GM23338 (cell line): ENCODE measurements around the gene CRYBG1. TPM values are rescaled to one million over a fixed set of nuclear protein-coding genes. Genes with fewer than 3 reads are reported as not detected.

Experiments
- ATAC-seq: fragments of 200-7000 bp; cut with Tn5 transposase; 3 replicates; pipeline ENCODE4 v1.9.1; 2020
- DNase-seq: peaks from one replicate; pipeline ENCODE4 v3.0.0-alpha.2; 2015; ENCODE audit warnings: low spot score
- H2AFZ ChIP-seq: fragments of 200-600 bp; sonication (generic); 2 replicates; pipeline ENCODE4 v1.8.0; 2016; ENCODE audit warnings: antibody characterized with exemption, mild to moderate bottlenecking, moderate library complexity
- H3F3A ChIP-seq: fragments of 200-600 bp; sonication (generic); replicated peaks from 2 replicates; pipeline ENCODE4 v1.8.0; 2017; ENCODE audit warnings: antibody characterized with exemption, mixed run types, low read depth
- H3K27ac ChIP-seq: fragments of 200-600 bp; sonication (generic); 2 replicates; pipeline ENCODE4 v1.6.1; 2016; ENCODE audit warnings: low read depth
- H3K27me3 ChIP-seq: fragments of 200-600 bp; sonication (generic); 2 replicates; pipeline ENCODE4 v1.8.0; 2016; ENCODE audit warnings: mild to moderate bottlenecking, mixed run types, moderate library complexity; ENCODE audit not compliant: insufficient read depth
- H3K36me3 ChIP-seq: fragments of 200-600 bp; sonication (generic); 2 replicates; pipeline ENCODE4 v1.8.0; 2016; ENCODE audit warnings: mild to moderate bottlenecking; ENCODE audit not compliant: insufficient read depth
- H3K4me1 ChIP-seq: fragments of 200-600 bp; sonication (generic); 2 replicates; pipeline ENCODE4 v1.8.0; 2016; ENCODE audit warnings: mild to moderate bottlenecking, moderate library complexity; ENCODE audit not compliant: insufficient read depth
- H3K4me2 ChIP-seq: fragments of 200-600 bp; sonication (generic); 2 replicates; pipeline ENCODE4 v1.7.1; 2017; ENCODE audit warnings: mixed run types
- H3K4me3 ChIP-seq: fragments of 200-600 bp; sonication (generic); 2 replicates; pipeline ENCODE4 v1.6.1; 2016; ENCODE audit warnings: mixed run types
- H3K79me2 ChIP-seq: fragments of 200-600 bp; sonication (generic); replicated peaks from 2 replicates; pipeline ENCODE4 v1.8.0; 2017; ENCODE audit warnings: mild to moderate bottlenecking; ENCODE audit not compliant: insufficient read depth
- H3K9me2 ChIP-seq: fragments of 200-600 bp; sonication (generic); 2 replicates; pipeline ENCODE4 v1.8.0; 2017; ENCODE audit not compliant: insufficient read depth
- H4K20me1 ChIP-seq: fragments of 200-600 bp; sonication (generic); replicated peaks from 2 replicates; pipeline ENCODE4 v1.8.0; 2017; ENCODE audit warnings: mild to moderate bottlenecking; ENCODE audit not compliant: insufficient read depth
- H3K27ac Mint-ChIP-seq: 2 replicates; pipeline ENCODE4 v1.8.0; 2020; ENCODE audit warnings: inconsistent platforms, mild to moderate bottlenecking, moderate library complexity, mixed read lengths
- H3K27me3 Mint-ChIP-seq: 3 replicates; pipeline ENCODE4 v1.8.0; 2022; ENCODE audit warnings: low read depth, mild to moderate bottlenecking, moderate library complexity, mixed read lengths, inconsistent platforms; ENCODE audit not compliant: insufficient read depth, poor library complexity
- H3K36me3 Mint-ChIP-seq: 3 replicates; pipeline ENCODE4 v1.8.0; 2021; ENCODE audit warnings: low read depth, mild to moderate bottlenecking, inconsistent platforms, moderate library complexity, mixed read lengths
- H3K4me1 Mint-ChIP-seq: 3 replicates; pipeline ENCODE4 v1.8.0; 2020; ENCODE audit warnings: mild to moderate bottlenecking, inconsistent platforms, mixed read lengths
- H3K4me3 Mint-ChIP-seq: 3 replicates; pipeline ENCODE4 v1.8.0; 2021; ENCODE audit warnings: moderate library complexity, mild to moderate bottlenecking, inconsistent platforms, mixed read lengths
- H3K9me3 Mint-ChIP-seq: 3 replicates; pipeline ENCODE4 v1.8.0; 2020; ENCODE audit warnings: moderate library complexity, mild to moderate bottlenecking, inconsistent platforms, mixed read lengths
- CREB1 ChIP-seq: fragments of 250-450 bp; sonication (Bioruptor Pico); IDR thresholded peaks from 2 replicates; pipeline ENCODE4 v1.5.0; 2020; ENCODE audit warnings: low read depth, mild to moderate bottlenecking, moderate library complexity
- CTCF ChIP-seq, 2 experiments: fragments of 200-600 bp in 1 of 2; sonication (generic) in 1 of 2; conservative IDR thresholded peaks; 2 replicates each; pipeline versions ENCODE4 v1.5.1 to v1.6.1; 2016 to 2017; ENCODE audit warnings: antibody characterized with exemption in 2 of 2, low read depth in 2 of 2, mild to moderate bottlenecking in 2 of 2, moderate library complexity in 1 of 2
- EZH2 ChIP-seq: fragments of 200-600 bp; sonication (generic); IDR thresholded peaks from one replicate; pipeline ENCODE4 v1.8.0; 2017; ENCODE audit warnings: antibody characterized with exemption, mild to moderate bottlenecking, low read depth; ENCODE audit not compliant: unreplicated experiment
- EZH2phosphoT487 ChIP-seq: fragments of 200-600 bp; sonication (generic); IDR thresholded peaks from one replicate; pipeline ENCODE4 v1.8.1; 2018; ENCODE audit warnings: antibody characterized with exemption; ENCODE audit not compliant: unreplicated experiment
- JUNB ChIP-seq: IDR thresholded peaks from one replicate; pipeline ENCODE4 v1.6.1; 2016; ENCODE audit warnings: antibody characterized with exemption; ENCODE audit not compliant: unreplicated experiment
- NANOG ChIP-seq: IDR thresholded peaks from 2 replicates; pipeline ENCODE4 v1.6.1; 2016; ENCODE audit warnings: antibody characterized with exemption, borderline replicate concordance
- STAT1 ChIP-seq: IDR thresholded peaks from one replicate; pipeline ENCODE4 v1.6.1; 2016; ENCODE audit warnings: antibody characterized with exemption; ENCODE audit not compliant: unreplicated experiment
- ZNF114 ChIP-seq: fragments of 250-450 bp; sonication (Bioruptor Pico); IDR thresholded peaks from 2 replicates; pipeline ENCODE4 v1.5.0; 2020; ENCODE audit warnings: mild to moderate bottlenecking, moderate library complexity
- ZNF331 ChIP-seq: fragments of 250-450 bp; sonication (Bioruptor Pico); IDR thresholded peaks from 2 replicates; pipeline ENCODE4 v1.5.0; 2020; ENCODE audit warnings: low read depth, mild to moderate bottlenecking, moderate library complexity
- ZNF462 ChIP-seq: fragments of 250-450 bp; sonication (Bioruptor Pico); IDR thresholded peaks from 2 replicates; pipeline ENCODE4 v1.5.0; 2020; ENCODE audit warnings: mild to moderate bottlenecking, moderate library complexity
- polyA plus RNA-seq: library from polyadenylated mRNA; unstranded; fragments of >200 nt; fragmentation: Nextera tagmentation; extraction: Ambion mirVana; gene quantifications from 2 replicates; pipeline ENCODE4 v1.2.1, GENCODE V29; 2016
- total RNA-seq: library from RNA; depleted of rRNA; stranded (reverse); fragments of >200 nt; shearing (Covaris generic); gene quantifications from 2 replicates; pipeline ENCODE4 v1.2.3, GENCODE V29; 2014
- TF ChIP-seq, protein P1 (sequence below): IDR thresholded peaks from 2 replicates; pipeline ENCODE4 v1.6.1; 2016; ENCODE audit warnings: antibody characterized with exemption

The CRYBG1 gene
- total and polyA plus RNA-seq, 2 experiments from 2014 or later: 3.7 to 17.2 TPM

GRCh38 chr6:106560996-106561685 lies 200.6 kb downstream of the CRYBG1 start:
- Histone ChIP-seq H3K9me2 (no peaks in the 10 kb centered on the region), H3K36me3 (no peaks in the 10 kb centered on the region), H3K4me3 (no peak overlapping the region), H3K27me3 (no peaks in the 10 kb centered on the region), H3K4me2 (no peak overlapping the region), H2AFZ (no peak overlapping the region), H3K4me1 (peaks cover 9% of the 10 kb centered on the region), H3K27ac (no peak overlapping the region), H3K79me2 (no peaks in the 10 kb centered on the region), H3F3A (no peaks in the 10 kb centered on the region), H4K20me1 (no peaks in the 10 kb centered on the region)
- Mint-ChIP-seq H3K27me3 (no peaks in the 10 kb centered on the region), H3K4me3 (no peak overlapping the region), H3K9me3 (no peaks in the 10 kb centered on the region), H3K4me1 (peaks cover 17% of the 10 kb centered on the region), H3K27ac (no peak overlapping the region), H3K36me3 (peaks cover 3% of the 10 kb centered on the region; the same call in 1 of the 3 replicates)
- no peak for ATAC-seq
- no peak for DNase-seq
- TF ChIP-seq STAT1 (no peak), CTCF (conservative IDR thresholded peaks at IDR 0.05; ENCODE audit: low read depth in 2 of 2) (no peak), ZNF462 (CRISPR knock-in tag) (no peak), JUNB (no peak), EZH2 (no peak), ZNF331 (no peak), NANOG (no peak), CREB1 (no peak), EZH2phosphoT487 (no peak), ZNF114 (CRISPR knock-in tag) (no peak)
- TF ChIP-seq, protein P1, sequence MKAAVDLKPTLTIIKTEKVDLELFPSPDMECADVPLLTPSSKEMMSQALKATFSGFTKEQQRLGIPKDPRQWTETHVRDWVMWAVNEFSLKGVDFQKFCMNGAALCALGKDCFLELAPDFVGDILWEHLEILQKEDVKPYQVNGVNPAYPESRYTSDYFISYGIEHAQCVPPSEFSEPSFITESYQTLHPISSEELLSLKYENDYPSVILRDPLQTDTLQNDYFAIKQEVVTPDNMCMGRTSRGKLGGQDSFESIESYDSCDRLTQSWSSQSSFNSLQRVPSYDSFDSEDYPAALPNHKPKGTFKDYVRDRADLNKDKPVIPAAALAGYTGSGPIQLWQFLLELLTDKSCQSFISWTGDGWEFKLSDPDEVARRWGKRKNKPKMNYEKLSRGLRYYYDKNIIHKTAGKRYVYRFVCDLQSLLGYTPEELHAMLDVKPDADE: no peak
